DND-41 (cell line): Measurements from ENCODE around the gene PPP3CA.

Experiments used
- EZH2 ChIP-seq: IDR thresholded peaks from 3 replicates; pipeline ENCODE4 v1.6.1; 2012; ENCODE audit warnings: borderline replicate concordance, low read depth, mild to moderate bottlenecking, moderate library complexity, low read length, inconsistent platforms; ENCODE audit not compliant: severe bottlenecking
- TF ChIP-seq, protein P1 (sequence below): IDR thresholded peaks from 2 replicates; pipeline ENCODE4 v1.5.1; 2012; ENCODE audit warnings: borderline replicate concordance, low read length, moderate library complexity, mild to moderate bottlenecking; ENCODE audit not compliant: poor library complexity, severe bottlenecking; ENCODE audit errors: extremely low read depth

DNA sequence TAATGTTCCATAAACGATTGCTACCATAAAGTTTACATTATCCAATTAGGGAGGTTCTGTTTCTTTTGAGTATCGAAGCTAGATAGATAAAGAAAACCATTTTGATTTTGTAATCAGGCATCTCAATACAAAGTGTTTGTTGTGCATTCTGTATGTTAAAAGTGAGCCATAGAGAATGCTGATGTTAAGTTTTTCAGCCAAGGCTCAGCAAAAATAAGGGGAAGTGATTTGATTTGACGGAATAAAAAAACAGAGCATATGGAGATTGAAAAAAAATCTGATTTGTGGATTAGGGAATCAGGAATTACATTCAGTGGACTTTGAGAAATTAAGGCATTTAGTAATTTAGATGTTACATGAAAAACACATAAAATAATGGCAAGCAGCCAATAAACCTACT, 314.8 kb downstream of the PPP3CA start:
- TF ChIP-seq, protein P1, sequence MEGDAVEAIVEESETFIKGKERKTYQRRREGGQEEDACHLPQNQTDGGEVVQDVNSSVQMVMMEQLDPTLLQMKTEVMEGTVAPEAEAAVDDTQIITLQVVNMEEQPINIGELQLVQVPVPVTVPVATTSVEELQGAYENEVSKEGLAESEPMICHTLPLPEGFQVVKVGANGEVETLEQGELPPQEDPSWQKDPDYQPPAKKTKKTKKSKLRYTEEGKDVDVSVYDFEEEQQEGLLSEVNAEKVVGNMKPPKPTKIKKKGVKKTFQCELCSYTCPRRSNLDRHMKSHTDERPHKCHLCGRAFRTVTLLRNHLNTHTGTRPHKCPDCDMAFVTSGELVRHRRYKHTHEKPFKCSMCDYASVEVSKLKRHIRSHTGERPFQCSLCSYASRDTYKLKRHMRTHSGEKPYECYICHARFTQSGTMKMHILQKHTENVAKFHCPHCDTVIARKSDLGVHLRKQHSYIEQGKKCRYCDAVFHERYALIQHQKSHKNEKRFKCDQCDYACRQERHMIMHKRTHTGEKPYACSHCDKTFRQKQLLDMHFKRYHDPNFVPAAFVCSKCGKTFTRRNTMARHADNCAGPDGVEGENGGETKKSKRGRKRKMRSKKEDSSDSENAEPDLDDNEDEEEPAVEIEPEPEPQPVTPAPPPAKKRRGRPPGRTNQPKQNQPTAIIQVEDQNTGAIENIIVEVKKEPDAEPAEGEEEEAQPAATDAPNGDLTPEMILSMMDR: no peak
- TF ChIP-seq EZH2: no peak
